Measurements from ENCODE around the gene RASA4B.

RASA4B gene

GRCh38 chr7:102452451-102452850, 65.1 kb downstream of the RASA4B start:
- DNase-seq (ENCODE audit: low spot score): no peak

- DNase-seq (ENCODE audit: low spot score): no peak
These were observed 66.1 kb downstream of the RASA4B start for GRCh38 chr7:102451371-102452054.

- no peak for DNase-seq (ENCODE audit: low spot score)
These were observed 67.3 kb downstream of the RASA4B start for GRCh38 chr7:102450242-102450641.

DNA sequence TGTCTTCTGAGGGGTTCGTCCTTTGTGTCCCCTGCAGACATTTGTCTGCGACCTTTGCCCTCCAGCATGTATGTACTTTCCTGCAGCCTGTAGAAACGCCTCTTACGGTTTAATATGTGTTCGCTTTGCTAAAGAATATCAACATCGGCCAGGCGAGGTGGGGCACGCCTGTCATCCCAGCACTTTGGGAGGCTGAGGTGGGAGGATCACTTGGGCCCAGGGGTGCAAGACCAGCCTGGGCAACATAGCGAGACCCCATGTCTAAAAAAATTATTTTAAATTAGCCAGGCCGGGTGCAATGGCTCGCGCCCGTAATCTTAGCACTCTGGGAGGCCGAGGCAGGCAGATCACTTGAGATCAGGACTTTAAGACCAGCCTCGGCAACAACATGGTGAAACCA, 68.4 kb downstream of the RASA4B start:
- DNase-seq (ENCODE audit: low spot score): no peak

DNA sequence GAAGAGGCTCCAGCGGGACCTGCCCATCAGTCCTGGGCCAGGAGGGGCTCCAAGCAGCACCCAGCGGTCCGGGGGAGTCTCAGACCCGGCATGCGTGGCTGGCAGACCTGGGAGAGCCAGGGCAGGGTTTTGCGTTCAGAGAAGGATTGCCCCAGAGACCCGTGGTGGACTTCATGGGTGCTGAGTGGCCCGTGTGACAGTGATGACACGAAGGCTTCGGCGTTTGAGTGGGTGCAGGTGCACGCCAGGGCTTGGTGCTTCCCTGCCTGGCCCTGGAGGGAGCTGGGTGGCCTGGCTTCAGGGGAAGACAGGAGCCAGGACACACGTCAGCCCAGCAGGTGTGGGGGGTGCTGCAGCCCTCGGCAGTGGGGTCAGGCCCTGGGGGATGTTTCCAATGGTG, 70.3 kb downstream of the RASA4B start:
- no peak for DNase-seq (ENCODE audit: low spot score)

GRCh38 chr7:102446387-102447156, 71.0 kb downstream of the RASA4B start:
- no peak for DNase-seq (ENCODE audit: low spot score)

- DNase-seq (ENCODE audit: low spot score): no peak
These were observed 71.9 kb downstream of the RASA4B start for GRCh38 chr7:102445674-102446071.

GRCh38 chr7:102444961-102445673, 72.5 kb downstream of the RASA4B start:
- DNase-seq (ENCODE audit: low spot score): no peak

GRCh38 chr7:102439963-102440795, 77.4 kb downstream of the RASA4B start:
- peak; percentile 90 for DNase-seq (ENCODE audit: low spot score)

- DNase-seq (ENCODE audit: low spot score): no peak
These were observed 81.5 kb downstream of the RASA4B start for GRCh38 chr7:102436118-102436517.

GRCh38 chr7:102434039-102434486, 83.5 kb downstream of the RASA4B start:
- no peak for DNase-seq (ENCODE audit: low spot score)

DNA sequence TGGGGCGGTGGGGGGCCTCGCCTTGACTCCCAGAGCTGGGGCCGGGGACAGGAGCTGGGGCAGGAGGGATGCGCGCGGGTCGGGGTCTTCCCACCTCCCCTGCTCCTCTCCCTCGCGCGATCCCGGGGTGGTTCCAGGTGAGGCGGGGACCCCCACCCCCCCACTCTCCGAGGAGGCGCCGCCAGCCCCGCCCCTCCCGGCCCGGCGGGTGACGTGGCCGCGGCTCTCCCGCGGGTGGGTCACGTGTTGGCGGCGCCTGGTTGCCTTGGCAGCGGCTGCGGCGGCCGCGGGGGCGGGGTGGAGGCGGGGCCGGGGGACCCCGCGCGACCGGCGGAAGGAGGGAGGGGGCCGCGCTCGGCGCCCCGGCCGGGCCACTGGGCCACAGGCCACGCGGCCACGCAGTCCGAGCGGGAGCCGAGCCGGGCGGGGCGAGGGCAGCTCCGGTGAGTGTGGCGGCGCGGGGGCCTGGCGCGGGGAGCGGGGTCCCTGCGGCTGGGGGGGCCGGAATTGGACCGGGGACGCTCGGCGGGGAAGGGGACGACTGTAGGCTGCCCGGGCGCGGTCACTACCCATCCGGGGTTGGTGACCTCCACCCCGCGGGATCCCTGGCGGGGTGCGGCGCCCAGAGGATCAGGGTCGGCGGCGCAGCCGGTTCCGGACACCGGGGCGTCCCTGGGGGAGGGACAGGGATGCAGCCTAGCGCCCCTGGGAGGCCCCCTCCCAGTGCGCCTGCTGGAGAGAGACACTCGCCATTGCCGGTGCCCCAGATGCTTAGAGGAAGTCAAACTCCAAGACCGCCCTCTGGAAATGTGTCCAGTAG, 84.1 kb downstream of the RASA4B start, which contains the start of gene ORAI2:
Gene ORAI2, plus strand, starts transcription at position 357 of the 820 bp plus-strand sequence. CDS start 5,382 bp downstream, outside the sequence.
- peak; percentile 89 for DNase-seq (ENCODE audit: low spot score)

Data from hepatic stellate cell (primary cell).